K562 (cell line): ENCODE data around the gene FAM83F. TPM values are rescaled to one million over a fixed set of nuclear protein-coding genes. Genes with fewer than 3 reads are reported as not detected.

Experiments used
- ATAC-seq: fragments of 200-7000 bp; cut with Tn5 transposase; 3 replicates; pipeline ENCODE4 v1.9.1; 2020; ENCODE audit warnings: moderate library complexity
- BruUV-seq: library from RNA; stranded (reverse); fragments of 400-500 nt; replicated peaks from 2 replicates; lab custom pipeline; 2021; lab: Mats Ljungman, UMichigan
- CTCF ChIA-PET: fragments of 300-600 bp; formaldehyde crosslinking; extraction: SDS; loops from one replicate; lab custom pipeline; 2021; ENCODE audit warnings: low intra/inter-chr PET ratio; lab: Yijun Ruan, JAX
- POLR2A ChIA-PET: fragments of 300-600, 350-650 bp; sonication (Branson Sonifier 250); formaldehyde crosslinking; extraction: SDS; loops from one replicate; lab custom pipeline; 2021; ENCODE audit warnings: antibody characterized with exemption, inconsistent platforms; lab: Yijun Ruan, JAX
- DNase-seq, 4 experiments: peaks; one replicate each; pipeline versions ENCODE4 v3.0.0 to v3.0.0-alpha.2; 2011 to 2018; ENCODE audit warnings: low spot score in 3 of 4, mixed read lengths in 3 of 4; ENCODE audit errors: extremely low read depth in 1 of 4
- FAIRE-seq: peaks from 2 replicates; lab custom pipeline; 2011; peaks lifted over from hg19 to GRCh38; lab: Jason Lieb, UNC
- H2AFZ ChIP-seq: 2 replicates; pipeline ENCODE4 v1.6.0; 2011; ENCODE audit warnings: low read depth, low read length, control low read depth, inconsistent platforms
- H3K27ac ChIP-seq: fragments of 200-600 bp; 3 replicates; pipeline ENCODE4 v1.8.0; 2011; ENCODE audit warnings: low read depth, mild to moderate bottlenecking, control low read depth, inconsistent platforms, low read length, moderate library complexity, mixed read lengths; ENCODE audit errors: extremely low read depth
- H3K27me3 ChIP-seq, 2 experiments: fragments of 300-600 bp in 1 of 2; 2 replicates in 1 of 2; 3 replicates in 1 of 2; pipeline versions ENCODE4 v1.6.0 to v1.8.0; 2011; ENCODE audit warnings: inconsistent platforms in 2 of 2, low read length in 2 of 2, mild to moderate bottlenecking in 1 of 2, mixed read lengths in 1 of 2, moderate library complexity in 1 of 2; ENCODE audit not compliant: control insufficient read depth in 2 of 2, insufficient read depth in 2 of 2
- H3K36me3 ChIP-seq: fragments of 300-600 bp; 3 replicates; pipeline ENCODE4 v1.8.0; 2011; ENCODE audit warnings: mild to moderate bottlenecking, low read length, inconsistent platforms; ENCODE audit not compliant: control insufficient read depth, insufficient read depth
- H3K4me1 ChIP-seq, 2 experiments: fragments of 200-600 bp in 1 of 2; replicated peaks in 1 of 2; 2 replicates in 1 of 2; 3 replicates in 1 of 2; pipeline versions ENCODE4 v1.5.1 to v1.8.0; 2011; ENCODE audit warnings: inconsistent platforms in 2 of 2, low read length in 2 of 2, mild to moderate bottlenecking in 1 of 2, mixed read lengths in 1 of 2, moderate library complexity in 1 of 2; ENCODE audit not compliant: control insufficient read depth in 2 of 2, insufficient read depth in 2 of 2
- H3K4me2 ChIP-seq: 2 replicates; pipeline ENCODE4 v1.6.1; 2011; ENCODE audit warnings: low read length, control low read depth, inconsistent platforms, mixed read lengths; ENCODE audit not compliant: insufficient read depth
- H3K4me3 ChIP-seq: fragments of 200-600 bp; sonication (generic), shearing (Covaris generic); 2 replicates; pipeline ENCODE4 v1.5.1; 2016; ENCODE audit warnings: control low read depth, inconsistent platforms
- H3K79me2 ChIP-seq: fragments of 200-600 bp; 3 replicates; pipeline ENCODE4 v1.8.0; 2011; ENCODE audit warnings: low read length, inconsistent platforms; ENCODE audit not compliant: control insufficient read depth, insufficient read depth
- H3K9ac ChIP-seq, 2 experiments: 2 replicates each; pipeline versions ENCODE4 v1.6.0 to v1.6.1; 2011; ENCODE audit warnings: low read depth in 2 of 2, low read length in 2 of 2, control low read depth in 1 of 2, inconsistent platforms in 1 of 2, mild to moderate bottlenecking in 1 of 2, mixed read lengths in 1 of 2; ENCODE audit not compliant: insufficient read depth in 1 of 2
- H3K9me1 ChIP-seq: one replicate; pipeline ENCODE4 v1.6.0; 2011; ENCODE audit warnings: inconsistent platforms, mild to moderate bottlenecking, low read length, moderate library complexity; ENCODE audit not compliant: control insufficient read depth, insufficient read depth
- H3K9me3 ChIP-seq: replicated peaks from 2 replicates; pipeline ENCODE4 v1.5.1; 2011; ENCODE audit warnings: low read depth, low read length, inconsistent platforms; ENCODE audit not compliant: control insufficient read depth, insufficient read depth
- H4K20me1 ChIP-seq: replicated peaks from 2 replicates; pipeline ENCODE4 v1.6.1; 2011; ENCODE audit warnings: low read length, inconsistent platforms, mixed read lengths; ENCODE audit not compliant: control insufficient read depth, insufficient read depth
- BMI1 ChIP-seq: fragments of 150-350 bp; IDR thresholded peaks from 2 replicates; pipeline ENCODE4 v1.6.1; 2014; ENCODE audit warnings: low read length
- FOXK2 ChIP-seq, 2 experiments: fragments of 450-650 bp; IDR thresholded peaks in 1 of 2; conservative IDR thresholded peaks in 1 of 2; 2 replicates each; pipeline ENCODE4 v1.6.1; 2016; ENCODE audit warnings: low read depth in 2 of 2, mild to moderate bottlenecking in 1 of 2
- GABPA ChIP-seq: fragments of 200-800 bp; sonication (Bioruptor generic); conservative IDR thresholded peaks from 2 replicates; pipeline ENCODE4 v1.6.1; 2016; ENCODE audit warnings: low read depth, missing genetic modification characterization, missing compliant biosample characterization
- HEY1 ChIP-seq: fragments of 250-450 bp; sonication (Bioruptor Pico); IDR thresholded peaks from 2 replicates; pipeline ENCODE4 v1.5.0; 2020; ENCODE audit warnings: mild to moderate bottlenecking, moderate library complexity, borderline replicate concordance
- HNRNPUL1 ChIP-seq: fragments of 200-400 bp; formaldehyde crosslinking; IDR thresholded peaks from 2 replicates; pipeline ENCODE4 v1.6.1; 2017; ENCODE audit warnings: low read length
- MAFK ChIP-seq: IDR thresholded peaks from 2 replicates; pipeline ENCODE4 v1.6.1; 2011; ENCODE audit warnings: low read length, improper control_type of control experiment
- MED1 ChIP-seq: sonication (generic); formaldehyde crosslinking; IDR thresholded peaks from 2 replicates; pipeline ENCODE4 v1.8.1; 2023; ENCODE audit warnings: missing genetic modification reagents, borderline replicate concordance
- PKNOX1 ChIP-seq: fragments of 450-650 bp; IDR thresholded peaks from 2 replicates; pipeline ENCODE4 v1.6.1; 2016
- RAD51 ChIP-seq: fragments of 450-650 bp; IDR thresholded peaks from 2 replicates; pipeline ENCODE4 v1.7.1; 2016; ENCODE audit warnings: low read depth, mild to moderate bottlenecking, borderline replicate concordance
- SMAD4 ChIP-seq: fragments of 250-450 bp; sonication (Bioruptor Pico); conservative IDR thresholded peaks from 2 replicates; pipeline ENCODE4 v1.8.0; 2021; ENCODE audit warnings: inconsistent platforms, mild to moderate bottlenecking, moderate library complexity
- TRIM24 ChIP-seq, 2 experiments: fragments of 450-650 bp; IDR thresholded peaks; 2 replicates each; pipeline ENCODE4 v1.6.1; 2016
- ZBTB17 ChIP-seq: fragments of 450-650 bp; formaldehyde crosslinking; IDR thresholded peaks from 2 replicates; pipeline ENCODE4 v1.4.0; 2020; ENCODE audit warnings: mild to moderate bottlenecking
- ZNF518B ChIP-seq: fragments of 250-450 bp; sonication (Bioruptor Pico); IDR thresholded peaks from 2 replicates; pipeline ENCODE4 v1.5.0; 2021; ENCODE audit warnings: mild to moderate bottlenecking, moderate library complexity
- ZNF586 ChIP-seq: fragments of 450-650 bp; formaldehyde crosslinking; conservative IDR thresholded peaks from 2 replicates; pipeline ENCODE4 v1.4.0; 2020; ENCODE audit warnings: mild to moderate bottlenecking, moderate library complexity
- WGBS: fragments of 100-300 bp; shearing (Covaris generic); methylation state at CpG from one replicate; pipeline ENCODE4 v1.1.6; 2016; ENCODE audit warnings: low coverage, mixed read lengths; ENCODE audit not compliant: insufficient coverage; ENCODE audit errors: missing lambda C conversion rate; 5-methylcytosine and 5-hydroxymethylcytosine counted together
- in situ Hi-C: fragments of 300-500 bp; cut with MboI; formaldehyde crosslinking; loops from 4 replicates; pipeline ENCODE4 v1.15.0; 2018; ENCODE audit warnings: inconsistent platforms, mixed read lengths
- intact Hi-C: fragments of 100-400 bp; cut with micrococcal nuclease; formaldehyde crosslinking; loops from 2 replicates; pipeline ENCODE4 v1.14.2; 2022
- polyA plus RNA-seq, 8 experiments: library from polyadenylated mRNA; depleted of rRNA in 4 of 8; stranded (reverse) in 5 of 8; unstranded in 3 of 8; fragments of >200 nt; fragmentation: Nextera tagmentation in 2 of 8; fragmentation: Illumina TruSeq in 1 of 8; extraction: Ambion mirVana in 2 of 8; extraction: Trizol in 1 of 8; gene quantifications; 2 replicates each; pipeline versions ENCODE4 v1.2.1 to v1.2.3, GENCODE V29; 2011 to 2014; ENCODE audit warnings: inconsistent platforms in 1 of 8, missing spikeins in 1 of 8
- total RNA-seq, 7 experiments: library from RNA; depleted of rRNA in 6 of 7; stranded (reverse); fragments of >200 nt in 6 of 7; fragmentation: Illumina TruSeq in 2 of 7; extraction: Trizol in 2 of 7; gene quantifications; 2 replicates each; pipeline versions ENCODE4 v1.2.1 to v1.2.3, GENCODE V29; 2011 to 2021; ENCODE audit warnings: low replicate concordance in 1 of 7
- TF ChIP-seq, protein P1 (sequence below): fragments of 450-650 bp; IDR thresholded peaks from 2 replicates; pipeline ENCODE4 v1.6.1; 2016; ENCODE audit warnings: low read depth, mild to moderate bottlenecking, moderate library complexity

FAM83F gene
- total and polyA plus RNA-seq, 9 of the 15 experiments (the other 6 are each of a cell fraction or from before 2014, with no cell fraction given), result under 0.01 to 0.13 (median 0.04) TPM; not detected in 1

- TF ChIP-seq ZNF518B (CRISPR knock-in tag), result no peak
- no peak for TF ChIP-seq BMI1
- no peak for TF ChIP-seq MED1 (CRISPR knock-in tag)
Observed at GRCh38 chr22:39985383-39986035, 9.2 kb upstream of the FAM83F start (continued).

GRCh38 chr22:39988386-39989114 lies 6.2 kb upstream of the FAM83F start:
- BruUV-seq, result no TSS peak
- ChIA-PET CTCF (no interaction called here), POLR2A (no interaction called here)
- in situ Hi-C loops, result no loop called here
- DNase-seq, result peak; percentile 58 to 72 (median 62)
- no peaks in the 10 kb centered on the region for H3K27me3 ChIP-seq
- peak overlapping the region; percentile 64 for H3K4me2 ChIP-seq
- H3K4me1 ChIP-seq, result peaks cover 6 to 34% of the 10 kb centered on the region in 2 experiments; a peak in 3 of 5 replicates
- intact Hi-C loops, result no loop called here
- peak; percentile 32 for FAIRE-seq
- H3K9me1 ChIP-seq, result no peaks in the 10 kb centered on the region
- WGBS, result 5% methylated on average over 5 of the region's 10 CpGs
- H3K4me3 ChIP-seq, result peak overlapping the region; percentile 28; the same call in 1 of the 2 replicates
- H4K20me1 ChIP-seq, result no peaks in the 10 kb centered on the region
- peak; percentile 90 for ATAC-seq
- H3K9me3 ChIP-seq, result no peaks in the 10 kb centered on the region
- peak overlapping the region; percentile 61; the same call in 2 of the 3 replicates for H3K27ac ChIP-seq
- no peaks in the 10 kb centered on the region for H3K79me2 ChIP-seq
- peak overlapping the region; percentile 54 to 82; a peak in 2 of 4 replicates for H3K9ac ChIP-seq
- H3K36me3 ChIP-seq, result no peaks in the 10 kb centered on the region
- H2AFZ ChIP-seq, result peak overlapping the region; percentile 77
- peak in 1 of 2 experiments; percentile 20; a peak in 1 of 4 replicates for TF ChIP-seq TRIM24 (IDR thresholded peaks at IDR 0.05)
- TF ChIP-seq FOXK2 (conservative IDR thresholded peaks at IDR 0.05 in 1 of 2, IDR thresholded peaks at IDR 0.05 in 1 of 2; ENCODE audit: low read depth in 2 of 2), result peak in 1 of 2 experiments; percentile 69; a peak in 3 of 4 replicates
- TF ChIP-seq PKNOX1, result peak; percentile 77
- 0 out of 2 replicates have a peak, but pooled peaks have one; percentile 6 for TF ChIP-seq GABPA (tag)
- TF ChIP-seq, protein P1, sequence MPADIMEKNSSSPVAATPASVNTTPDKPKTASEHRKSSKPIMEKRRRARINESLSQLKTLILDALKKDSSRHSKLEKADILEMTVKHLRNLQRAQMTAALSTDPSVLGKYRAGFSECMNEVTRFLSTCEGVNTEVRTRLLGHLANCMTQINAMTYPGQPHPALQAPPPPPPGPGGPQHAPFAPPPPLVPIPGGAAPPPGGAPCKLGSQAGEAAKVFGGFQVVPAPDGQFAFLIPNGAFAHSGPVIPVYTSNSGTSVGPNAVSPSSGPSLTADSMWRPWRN, result no peak
- no peak for TF ChIP-seq HEY1 (CRISPR knock-in tag)
- TF ChIP-seq ZNF586, result no peak
- TF ChIP-seq RAD51, result peak; percentile 9; the same call in 1 of the 2 replicates
- TF ChIP-seq MAFK, result no peak
- TF ChIP-seq SMAD4 (CRISPR knock-in tag), result 0 out of 2 replicates have a peak, but pooled peaks have one; percentile 26
- no peak for TF ChIP-seq HNRNPUL1
- TF ChIP-seq ZBTB17 (CRISPR knock-in tag), result no peak
